ENCODE measurements around the gene TMEM163. TPM values are rescaled to one million over a fixed set of nuclear protein-coding genes. Genes with fewer than 3 reads are reported as not detected.

The TMEM163 gene
- total and polyA plus RNA-seq, 3 donors from 2014 or later = 24.0 to 44.3 (median 37.3) TPM

DNA sequence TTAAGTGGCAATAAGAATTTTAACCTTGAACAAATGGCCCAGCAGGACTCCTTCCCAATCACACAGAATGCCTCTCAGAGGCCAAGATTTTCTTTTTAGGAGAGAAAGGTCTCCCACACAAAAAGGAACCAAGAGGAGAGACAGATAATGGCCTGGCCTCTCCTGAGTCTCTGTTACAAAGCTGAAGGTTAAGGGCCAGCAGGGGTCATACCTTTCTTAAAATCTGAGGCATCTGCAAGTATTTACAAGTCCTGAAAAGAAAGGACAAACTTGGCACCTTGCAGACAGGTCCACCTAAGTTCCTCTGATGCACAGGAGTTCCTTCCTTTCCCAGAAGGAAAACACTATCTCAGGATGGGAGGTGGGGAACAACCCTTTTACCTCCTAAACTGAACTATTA, 142.3 kb downstream of the TMEM163 start:
- H3K27ac ChIP-seq = no peak overlapping the region
- DNase-seq = no peak
- no peaks in the 10 kb centered on the region for H3K4me1 ChIP-seq
- no peak for TF ChIP-seq POLR2A (IDR thresholded peaks at IDR 0.05)
- TF ChIP-seq, protein P1, sequence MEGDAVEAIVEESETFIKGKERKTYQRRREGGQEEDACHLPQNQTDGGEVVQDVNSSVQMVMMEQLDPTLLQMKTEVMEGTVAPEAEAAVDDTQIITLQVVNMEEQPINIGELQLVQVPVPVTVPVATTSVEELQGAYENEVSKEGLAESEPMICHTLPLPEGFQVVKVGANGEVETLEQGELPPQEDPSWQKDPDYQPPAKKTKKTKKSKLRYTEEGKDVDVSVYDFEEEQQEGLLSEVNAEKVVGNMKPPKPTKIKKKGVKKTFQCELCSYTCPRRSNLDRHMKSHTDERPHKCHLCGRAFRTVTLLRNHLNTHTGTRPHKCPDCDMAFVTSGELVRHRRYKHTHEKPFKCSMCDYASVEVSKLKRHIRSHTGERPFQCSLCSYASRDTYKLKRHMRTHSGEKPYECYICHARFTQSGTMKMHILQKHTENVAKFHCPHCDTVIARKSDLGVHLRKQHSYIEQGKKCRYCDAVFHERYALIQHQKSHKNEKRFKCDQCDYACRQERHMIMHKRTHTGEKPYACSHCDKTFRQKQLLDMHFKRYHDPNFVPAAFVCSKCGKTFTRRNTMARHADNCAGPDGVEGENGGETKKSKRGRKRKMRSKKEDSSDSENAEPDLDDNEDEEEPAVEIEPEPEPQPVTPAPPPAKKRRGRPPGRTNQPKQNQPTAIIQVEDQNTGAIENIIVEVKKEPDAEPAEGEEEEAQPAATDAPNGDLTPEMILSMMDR (IDR thresholded peaks at IDR 0.05) = no peak
- no peak overlapping the region for H3K4me3 ChIP-seq
- H3K27me3 ChIP-seq = no peaks in the 10 kb centered on the region
- intact Hi-C loops (cut with DNase I; ENCODE audit: low total_unique reads) = no loop called here
- no peaks in the 10 kb centered on the region for H3K36me3 ChIP-seq (ENCODE audit: low read depth, missing control alignments)
- H3K9me3 ChIP-seq = no peaks in the 10 kb centered on the region

DNA sequence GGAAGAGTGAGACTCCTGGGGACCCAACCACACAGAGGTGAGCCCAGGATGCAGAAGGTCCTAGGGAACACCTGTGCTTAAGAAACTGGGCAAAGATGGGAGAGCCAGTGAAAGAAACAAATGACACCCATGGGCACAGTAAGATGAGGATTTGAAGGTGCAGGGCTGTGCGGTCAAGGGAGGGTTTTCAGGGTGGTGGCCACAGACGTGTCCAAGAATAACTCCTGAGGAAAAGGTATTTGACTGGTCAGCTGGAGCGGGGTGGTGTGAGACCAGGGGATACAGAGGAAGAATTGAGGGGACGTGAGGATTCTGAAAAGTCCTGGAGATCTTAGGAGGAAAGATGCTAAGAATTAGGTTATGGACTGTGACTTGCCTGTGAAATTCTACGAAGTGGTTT, 142.9 kb downstream of the TMEM163 start:
- intact Hi-C loops (cut with DNase I; ENCODE audit: low total_unique reads) = no loop called here
- no peak for DNase-seq
- H3K9me3 ChIP-seq = no peaks in the 10 kb centered on the region
- no peaks in the 10 kb centered on the region for H3K36me3 ChIP-seq (ENCODE audit: low read depth, missing control alignments)
- no peaks in the 10 kb centered on the region for H3K4me1 ChIP-seq
- H3K4me3 ChIP-seq = no peak overlapping the region
- no peaks in the 10 kb centered on the region for H3K27me3 ChIP-seq
- 91 to 96% methylated on average over 5 of the region's 5 CpGs for WGBS, 2 donors
- no peak overlapping the region for H3K27ac ChIP-seq
- TF ChIP-seq, protein P1 (IDR thresholded peaks at IDR 0.05) = no peak
- TF ChIP-seq POLR2A (IDR thresholded peaks at IDR 0.05) = no peak

DNA sequence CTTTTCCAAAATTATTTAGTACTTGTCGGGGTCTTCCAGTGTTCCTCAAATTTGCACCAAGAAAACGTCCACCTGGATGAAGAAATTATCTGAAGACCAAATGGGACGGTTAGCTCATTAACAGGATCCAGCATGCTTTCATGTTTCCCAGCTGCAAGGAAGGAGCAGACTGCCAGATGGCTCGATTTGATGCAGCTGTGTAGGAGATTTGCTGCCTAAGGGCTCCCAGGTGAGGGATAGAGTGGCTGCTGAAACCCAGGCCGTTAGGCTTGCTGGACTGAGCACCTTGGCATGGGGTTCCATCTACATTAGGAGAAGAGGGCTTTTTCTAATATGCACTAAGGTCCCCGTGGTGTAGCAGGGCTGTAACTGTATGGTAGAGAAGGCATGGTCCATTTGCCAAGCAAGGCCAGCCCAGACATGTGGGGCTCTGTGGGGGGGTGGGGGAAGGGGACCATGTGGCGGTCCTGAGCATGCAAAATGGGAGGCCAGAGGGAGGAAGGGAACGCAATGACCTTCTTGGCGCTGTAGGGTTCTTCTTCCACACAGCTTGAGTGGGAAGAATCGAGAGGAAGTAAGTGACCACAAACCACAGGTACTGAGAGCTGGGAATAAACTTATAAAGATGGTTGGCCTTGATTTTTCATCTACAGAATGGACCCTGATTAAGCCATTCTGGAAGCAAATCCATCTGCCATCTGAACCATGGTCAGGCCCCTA, 144.0 kb downstream of the TMEM163 start:
- intact Hi-C loops (cut with DNase I; ENCODE audit: low total_unique reads) = no loop called here
- Histone ChIP-seq H3K9me3 (no peaks in the 10 kb centered on the region), H3K36me3 (ENCODE audit: low read depth, missing control alignments) (no peaks in the 10 kb centered on the region), H3K27ac (no peak overlapping the region), H3K4me1 (no peaks in the 10 kb centered on the region), H3K4me3 (no peak overlapping the region), H3K27me3 (no peaks in the 10 kb centered on the region)
- TF ChIP-seq POLR2A (IDR thresholded peaks at IDR 0.05) = no peak
- TF ChIP-seq, protein P1 (IDR thresholded peaks at IDR 0.05) = no peak
- DNase-seq = no peak
- WGBS, 2 donors = 77 to 85% methylated on average over 10 of the region's 10 CpGs

DNA sequence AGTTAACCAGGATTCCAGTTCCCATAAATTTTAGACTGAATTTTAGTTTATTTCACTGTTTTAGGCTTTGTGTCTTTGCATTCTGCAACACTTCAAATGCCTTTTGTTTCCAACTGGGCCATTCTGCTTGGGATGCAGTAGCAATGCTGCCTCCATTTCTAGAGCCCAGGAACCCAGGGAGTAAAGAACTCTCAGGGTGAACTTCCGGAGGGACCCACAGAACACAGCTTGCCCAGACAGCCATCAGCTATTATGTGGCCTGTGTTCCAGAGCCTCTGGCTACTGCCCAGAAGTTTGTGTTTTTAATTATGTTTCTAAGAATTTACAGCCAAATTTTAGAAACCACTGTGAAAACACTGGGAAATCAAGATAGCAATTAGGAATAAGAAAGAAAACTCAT, 145.1 kb downstream of the TMEM163 start:
- no peak for DNase-seq
- intact Hi-C loops (cut with DNase I; ENCODE audit: low total_unique reads) = no loop called here
- Histone ChIP-seq H3K4me1 (no peaks in the 10 kb centered on the region), H3K27ac (no peak overlapping the region), H3K36me3 (ENCODE audit: low read depth, missing control alignments) (no peaks in the 10 kb centered on the region), H3K4me3 (no peak overlapping the region), H3K9me3 (no peaks in the 10 kb centered on the region), H3K27me3 (no peaks in the 10 kb centered on the region)
- TF ChIP-seq, protein P1 (IDR thresholded peaks at IDR 0.05) = no peak
- TF ChIP-seq POLR2A (IDR thresholded peaks at IDR 0.05) = no peak
- WGBS, 2 donors = 44 to 60% methylated on average over 1 of the region's 1 CpG

DNA sequence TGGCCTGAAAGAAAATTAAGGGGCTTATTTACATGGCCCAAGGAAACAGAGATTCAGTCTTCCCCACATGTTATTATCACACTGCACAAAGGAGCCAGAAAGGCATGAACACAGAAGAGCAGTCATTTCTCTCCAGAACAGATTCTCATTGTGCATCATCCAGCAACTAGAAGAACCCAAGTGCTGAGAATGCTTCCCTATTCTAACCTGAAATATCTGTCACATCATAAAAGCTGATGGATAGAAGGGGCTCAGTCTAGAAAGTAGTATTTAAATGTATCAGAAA, 145.8 kb downstream of the TMEM163 start:
- H3K27me3 ChIP-seq = no peaks in the 10 kb centered on the region
- H3K36me3 ChIP-seq (ENCODE audit: low read depth, missing control alignments) = no peaks in the 10 kb centered on the region
- TF ChIP-seq, protein P1 (IDR thresholded peaks at IDR 0.05) = no peak
- TF ChIP-seq POLR2A (IDR thresholded peaks at IDR 0.05) = no peak
- no peaks in the 10 kb centered on the region for H3K9me3 ChIP-seq
- no peak overlapping the region for H3K27ac ChIP-seq
- DNase-seq = no peak
- no peaks in the 10 kb centered on the region for H3K4me1 ChIP-seq
- intact Hi-C loops (cut with DNase I; ENCODE audit: low total_unique reads) = no loop called here
- no peak overlapping the region for H3K4me3 ChIP-seq
